ENCODE data around the gene RPLP1.

GRCh38 chr15:69474846-69475455 lies 22.3 kb downstream of the RPLP1 start:
- no peak for TF ChIP-seq CTCF (IDR thresholded peaks at IDR 0.05; ENCODE audit: low read depth, low read length)
- no peak for TF ChIP-seq EZH2phosphoT487 (IDR thresholded peaks at IDR 0.05; ENCODE audit: low read depth)
